ENCODE results near the gene LMBRD1. TPM values are rescaled to one million over a fixed set of nuclear protein-coding genes. Genes with fewer than 3 reads are reported as not detected.
A peak's percentile ranks its signal among the peaks of the same experiment; 100 is the strongest.

Gene LMBRD1
- polyA plus RNA-seq, 1 of the 3 experiments (the other 2 are of a cell fraction): 6.5 TPM

- TF ChIP-seq SMC3 (IDR thresholded peaks at IDR 0.05; ENCODE audit: low read depth, low read length) (no peak), RFX5 (IDR thresholded peaks at IDR 0.05; ENCODE audit: low read length) (no peak)
Observed at GRCh38 chr6:69774740-69775584, 21.8 kb downstream of the LMBRD1 start (continued).

- no peaks in the 10 kb centered on the region for H4K20me1 ChIP-seq (ENCODE audit: insufficient read depth)
- no peaks in the 10 kb centered on the region for H3K27me3 ChIP-seq (ENCODE audit: insufficient read depth)
- DNase-seq: no peak
- H3K4me1 ChIP-seq (ENCODE audit: control insufficient read depth in 1 of 2, insufficient read depth in 2 of 2, low read depth in 1 of 2, low read length in 1 of 2): no peaks in the 10 kb centered on the region; a peak in 2 of 4 replicates
- H3K9ac ChIP-seq: no peak overlapping the region
- CTCF ChIA-PET: no interaction called here
- POLR2A ChIA-PET: no interaction called here
- no peaks in the 10 kb centered on the region for H3K9me2 ChIP-seq
- WGBS (ENCODE audit: low lambda C conversion rate): 95% methylated on average over 5 of the region's 5 CpGs
- no peak overlapping the region for H3K27ac ChIP-seq (ENCODE audit: low read depth in 2 of 2, low read length in 1 of 2)
- H3K36me3 ChIP-seq (replicated peaks in 1 of 2; ENCODE audit: control insufficient read depth in 1 of 2, insufficient read depth in 2 of 2, low read length in 1 of 2): peaks cover 0 to 4% of the 10 kb centered on the region in 2 experiments
- no peak overlapping the region for H2AFZ ChIP-seq (ENCODE audit: low read depth)
- peaks cover 3% of the 10 kb centered on the region for H3F3A ChIP-seq (replicated peaks; ENCODE audit: insufficient read depth)
- H3K9me3 ChIP-seq: no peaks in the 10 kb centered on the region
- no peaks in the 10 kb centered on the region for H3K79me2 ChIP-seq (ENCODE audit: insufficient read depth)
- TF ChIP-seq, protein P1, sequence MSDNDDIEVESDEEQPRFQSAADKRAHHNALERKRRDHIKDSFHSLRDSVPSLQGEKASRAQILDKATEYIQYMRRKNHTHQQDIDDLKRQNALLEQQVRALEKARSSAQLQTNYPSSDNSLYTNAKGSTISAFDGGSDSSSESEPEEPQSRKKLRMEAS (IDR thresholded peaks at IDR 0.05; ENCODE audit: low read depth): no peak
- no peak for TF ChIP-seq USF2 (IDR thresholded peaks at IDR 0.05; ENCODE audit: borderline replicate concordance, low read depth, low read length)
- H3K4me3 ChIP-seq (ENCODE audit: low read depth in 2 of 2, low read length in 1 of 2): no peak overlapping the region
- no peak overlapping the region for H3K4me2 ChIP-seq
Observed at GRCh38 chr6:69771158-69771906, 25.5 kb downstream of the LMBRD1 start.

DNA sequence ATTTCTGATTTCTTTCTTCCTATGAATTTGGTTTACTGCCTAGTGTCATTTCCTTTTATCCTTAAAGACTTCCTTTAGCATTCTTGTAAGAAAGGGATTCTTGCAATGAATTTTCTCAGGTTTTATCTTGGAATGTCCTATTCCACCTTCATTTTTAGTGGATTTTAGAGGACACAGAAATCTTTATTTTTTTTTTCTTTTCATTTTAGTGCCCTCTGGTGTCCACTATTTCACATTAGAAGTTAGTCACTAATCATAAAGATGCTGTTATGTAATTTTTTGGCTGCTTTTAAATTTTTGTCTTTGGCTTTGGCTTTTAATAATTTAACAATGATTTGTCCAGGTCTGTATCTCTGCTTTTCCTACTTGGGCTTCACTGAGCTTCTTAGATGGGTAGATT is 28.1 kb downstream of the LMBRD1 start:
- H3K9me3 ChIP-seq: no peaks in the 10 kb centered on the region
- H3K79me2 ChIP-seq (ENCODE audit: insufficient read depth): no peaks in the 10 kb centered on the region
- H3K4me2 ChIP-seq: no peak overlapping the region
- no peak overlapping the region for H3K4me3 ChIP-seq (ENCODE audit: low read depth in 2 of 2, low read length in 1 of 2)
- no peaks in the 10 kb centered on the region for H3K27me3 ChIP-seq (ENCODE audit: insufficient read depth)
- no peak for DNase-seq
- peaks cover 3% of the 10 kb centered on the region for H3F3A ChIP-seq (replicated peaks; ENCODE audit: insufficient read depth)
- ChIA-PET POLR2A (no interaction called here), CTCF (interaction anchor here (1.3 to 1.7 kb wide), 3 partner anchors 13 to 30 kb away, joined by 3 to 6 read pairs (median 3); partner anchors contain the start of gene LMBRD1)
- H2AFZ ChIP-seq (ENCODE audit: low read depth): no peak overlapping the region
- no peak overlapping the region for H3K9ac ChIP-seq
- H4K20me1 ChIP-seq (ENCODE audit: insufficient read depth): no peaks in the 10 kb centered on the region
- H3K4me1 ChIP-seq (ENCODE audit: control insufficient read depth in 1 of 2, insufficient read depth in 2 of 2, low read depth in 1 of 2, low read length in 1 of 2): no peaks in the 10 kb centered on the region; a peak in 1 of 4 replicates
- TF ChIP-seq, protein P2, sequence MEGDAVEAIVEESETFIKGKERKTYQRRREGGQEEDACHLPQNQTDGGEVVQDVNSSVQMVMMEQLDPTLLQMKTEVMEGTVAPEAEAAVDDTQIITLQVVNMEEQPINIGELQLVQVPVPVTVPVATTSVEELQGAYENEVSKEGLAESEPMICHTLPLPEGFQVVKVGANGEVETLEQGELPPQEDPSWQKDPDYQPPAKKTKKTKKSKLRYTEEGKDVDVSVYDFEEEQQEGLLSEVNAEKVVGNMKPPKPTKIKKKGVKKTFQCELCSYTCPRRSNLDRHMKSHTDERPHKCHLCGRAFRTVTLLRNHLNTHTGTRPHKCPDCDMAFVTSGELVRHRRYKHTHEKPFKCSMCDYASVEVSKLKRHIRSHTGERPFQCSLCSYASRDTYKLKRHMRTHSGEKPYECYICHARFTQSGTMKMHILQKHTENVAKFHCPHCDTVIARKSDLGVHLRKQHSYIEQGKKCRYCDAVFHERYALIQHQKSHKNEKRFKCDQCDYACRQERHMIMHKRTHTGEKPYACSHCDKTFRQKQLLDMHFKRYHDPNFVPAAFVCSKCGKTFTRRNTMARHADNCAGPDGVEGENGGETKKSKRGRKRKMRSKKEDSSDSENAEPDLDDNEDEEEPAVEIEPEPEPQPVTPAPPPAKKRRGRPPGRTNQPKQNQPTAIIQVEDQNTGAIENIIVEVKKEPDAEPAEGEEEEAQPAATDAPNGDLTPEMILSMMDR (IDR thresholded peaks at IDR 0.05): peak; percentile 52
- no peak for TF ChIP-seq TCF12 (IDR thresholded peaks at IDR 0.05)
- H3K9me2 ChIP-seq: no peaks in the 10 kb centered on the region
- no peak overlapping the region for H3K27ac ChIP-seq (ENCODE audit: low read depth in 2 of 2, low read length in 1 of 2)
- peaks cover 0 to 4% of the 10 kb centered on the region in 2 experiments for H3K36me3 ChIP-seq (replicated peaks in 1 of 2; ENCODE audit: control insufficient read depth in 1 of 2, insufficient read depth in 2 of 2, low read length in 1 of 2)
